ENCODE measurements around the gene C1orf159.
"Not testable (repeated sequence)": the region's sequence is repeated elsewhere in the genome, so short reads cannot be mapped to it uniquely, and the experiment has no call there.

Gene C1orf159

GRCh38 chr1:1111516-1112236, 4.2 kb downstream of the C1orf159 start:
- H3K27me3 ChIP-seq (replicated peaks; ENCODE audit: control insufficient read depth, insufficient read depth, low read length) = no peaks in the 10 kb centered on the region
- no peak overlapping the region for H3K9ac ChIP-seq (ENCODE audit: low read length)
- DNase-seq (ENCODE audit: low read depth) = no peak
- no peaks in the 10 kb centered on the region for H3K36me3 ChIP-seq (ENCODE audit: control insufficient read depth, insufficient read depth, low read length, severe bottlenecking)
- peaks cover 3% of the 10 kb centered on the region for H3K4me1 ChIP-seq (ENCODE audit: control insufficient read depth, insufficient read depth, low read length)
- H3K9me3 ChIP-seq (ENCODE audit: control insufficient read depth, low read length) = no peaks in the 10 kb centered on the region
- H3K4me3 ChIP-seq (ENCODE audit: low read length) = no peak overlapping the region

- no peak for DNase-seq (ENCODE audit: low read depth)
- no peaks in the 10 kb centered on the region for H3K36me3 ChIP-seq (ENCODE audit: control insufficient read depth, insufficient read depth, low read length, severe bottlenecking)
- no peak overlapping the region for H3K4me3 ChIP-seq (ENCODE audit: low read length)
- H3K9me3 ChIP-seq (ENCODE audit: control insufficient read depth, low read length) = no peaks in the 10 kb centered on the region
- H3K27me3 ChIP-seq (replicated peaks; ENCODE audit: control insufficient read depth, insufficient read depth, low read length) = no peaks in the 10 kb centered on the region
- no peak overlapping the region for H3K9ac ChIP-seq (ENCODE audit: low read length)
- H3K4me1 ChIP-seq (ENCODE audit: control insufficient read depth, insufficient read depth, low read length) = peaks cover 3% of the 10 kb centered on the region
These were observed 5.3 kb downstream of the C1orf159 start for GRCh38 chr1:1110561-1110971.

- no peak overlapping the region for H3K4me3 ChIP-seq (ENCODE audit: low read length)
- no peaks in the 10 kb centered on the region for H3K36me3 ChIP-seq (ENCODE audit: control insufficient read depth, insufficient read depth, low read length, severe bottlenecking)
- H3K4me1 ChIP-seq (ENCODE audit: control insufficient read depth, insufficient read depth, low read length) = peaks cover under 1% of the 10 kb centered on the region
- no peak overlapping the region for H3K9ac ChIP-seq (ENCODE audit: low read length)
- no peak for DNase-seq (ENCODE audit: low read depth)
- no peaks in the 10 kb centered on the region for H3K27me3 ChIP-seq (replicated peaks; ENCODE audit: control insufficient read depth, insufficient read depth, low read length)
- no peaks in the 10 kb centered on the region for H3K9me3 ChIP-seq (ENCODE audit: control insufficient read depth, low read length)
These were observed 6.1 kb downstream of the C1orf159 start for GRCh38 chr1:1109743-1110142.

- Histone ChIP-seq H3K4me3 (ENCODE audit: low read length) (no peak overlapping the region), H3K9ac (ENCODE audit: low read length) (no peak overlapping the region), H3K4me1 (ENCODE audit: control insufficient read depth, insufficient read depth, low read length) (no peaks in the 10 kb centered on the region), H3K9me3 (ENCODE audit: control insufficient read depth, low read length) (no peaks in the 10 kb centered on the region), H3K36me3 (ENCODE audit: control insufficient read depth, insufficient read depth, low read length, severe bottlenecking) (no peaks in the 10 kb centered on the region), H3K27me3 (replicated peaks; ENCODE audit: control insufficient read depth, insufficient read depth, low read length) (no peaks in the 10 kb centered on the region)
- no peak for DNase-seq (ENCODE audit: low read depth)
These were observed 9.2 kb downstream of the C1orf159 start for GRCh38 chr1:1106510-1107221.

- H3K36me3 ChIP-seq (ENCODE audit: control insufficient read depth, insufficient read depth, low read length, severe bottlenecking); DNase-seq (ENCODE audit: low read depth); H3K4me1 ChIP-seq (ENCODE audit: control insufficient read depth, insufficient read depth, low read length); H3K4me3 ChIP-seq (ENCODE audit: low read length); H3K27me3 ChIP-seq (replicated peaks; ENCODE audit: control insufficient read depth, insufficient read depth, low read length); H3K9ac ChIP-seq (ENCODE audit: low read length); H3K9me3 ChIP-seq (ENCODE audit: control insufficient read depth, low read length): not testable (repeated sequence)
These were observed 11.7 kb downstream of the C1orf159 start for GRCh38 chr1:1104152-1104551.

GRCh38 chr1:1101503-1101902, 14.4 kb downstream of the C1orf159 start:
- Histone ChIP-seq H3K9me3 (ENCODE audit: control insufficient read depth, low read length) (peaks cover 9% of the 10 kb centered on the region), H3K4me3 (ENCODE audit: low read length) (no peak overlapping the region), H3K4me1 (ENCODE audit: control insufficient read depth, insufficient read depth, low read length) (no peaks in the 10 kb centered on the region), H3K27me3 (replicated peaks; ENCODE audit: control insufficient read depth, insufficient read depth, low read length) (no peaks in the 10 kb centered on the region), H3K9ac (ENCODE audit: low read length) (no peak overlapping the region), H3K36me3 (ENCODE audit: control insufficient read depth, insufficient read depth, low read length, severe bottlenecking) (no peaks in the 10 kb centered on the region)
- no peak for DNase-seq (ENCODE audit: low read depth)

GRCh38 chr1:1100296-1100695, 15.6 kb downstream of the C1orf159 start:
- Histone ChIP-seq H3K27me3 (replicated peaks; ENCODE audit: control insufficient read depth, insufficient read depth, low read length) (no peaks in the 10 kb centered on the region), H3K4me1 (ENCODE audit: control insufficient read depth, insufficient read depth, low read length) (no peaks in the 10 kb centered on the region), H3K9me3 (ENCODE audit: control insufficient read depth, low read length) (peaks cover 9% of the 10 kb centered on the region), H3K36me3 (ENCODE audit: control insufficient read depth, insufficient read depth, low read length, severe bottlenecking) (no peaks in the 10 kb centered on the region), H3K9ac (ENCODE audit: low read length) (no peak overlapping the region), H3K4me3 (ENCODE audit: low read length) (no peak overlapping the region)
- no peak for DNase-seq (ENCODE audit: low read depth)

- Histone ChIP-seq H3K36me3 (ENCODE audit: control insufficient read depth, insufficient read depth, low read length, severe bottlenecking) (no peaks in the 10 kb centered on the region), H3K9ac (ENCODE audit: low read length) (no peak overlapping the region), H3K9me3 (ENCODE audit: control insufficient read depth, low read length) (peaks cover 9% of the 10 kb centered on the region), H3K4me1 (ENCODE audit: control insufficient read depth, insufficient read depth, low read length) (no peaks in the 10 kb centered on the region), H3K27me3 (replicated peaks; ENCODE audit: control insufficient read depth, insufficient read depth, low read length) (no peaks in the 10 kb centered on the region), H3K4me3 (ENCODE audit: low read length) (no peak overlapping the region)
- DNase-seq (ENCODE audit: low read depth) = no peak
These were observed 16.2 kb downstream of the C1orf159 start for GRCh38 chr1:1099506-1100183.

- Histone ChIP-seq H3K9ac (ENCODE audit: low read length) (no peak overlapping the region), H3K4me3 (ENCODE audit: low read length) (no peak overlapping the region), H3K9me3 (ENCODE audit: control insufficient read depth, low read length) (peaks cover 9% of the 10 kb centered on the region), H3K4me1 (ENCODE audit: control insufficient read depth, insufficient read depth, low read length) (no peaks in the 10 kb centered on the region), H3K27me3 (replicated peaks; ENCODE audit: control insufficient read depth, insufficient read depth, low read length) (no peaks in the 10 kb centered on the region), H3K36me3 (ENCODE audit: control insufficient read depth, insufficient read depth, low read length, severe bottlenecking) (no peaks in the 10 kb centered on the region)
- DNase-seq (ENCODE audit: low read depth) = no peak
These were observed 17.0 kb downstream of the C1orf159 start for GRCh38 chr1:1098681-1099421.

- not testable (repeated sequence) for H3K9ac ChIP-seq (ENCODE audit: low read length); H3K4me1 ChIP-seq (ENCODE audit: control insufficient read depth, insufficient read depth, low read length); H3K4me3 ChIP-seq (ENCODE audit: low read length); H3K9me3 ChIP-seq (ENCODE audit: control insufficient read depth, low read length); DNase-seq (ENCODE audit: low read depth); H3K27me3 ChIP-seq (replicated peaks; ENCODE audit: control insufficient read depth, insufficient read depth, low read length); H3K36me3 ChIP-seq (ENCODE audit: control insufficient read depth, insufficient read depth, low read length, severe bottlenecking)
These were observed 19.8 kb downstream of the C1orf159 start for GRCh38 chr1:1096136-1096535.

GRCh38 chr1:1094981-1095380, 20.9 kb downstream of the C1orf159 start:
- no peaks in the 10 kb centered on the region for H3K36me3 ChIP-seq (ENCODE audit: control insufficient read depth, insufficient read depth, low read length, severe bottlenecking)
- H3K4me1 ChIP-seq (ENCODE audit: control insufficient read depth, insufficient read depth, low read length) = no peaks in the 10 kb centered on the region
- no peaks in the 10 kb centered on the region for H3K27me3 ChIP-seq (replicated peaks; ENCODE audit: control insufficient read depth, insufficient read depth, low read length)
- peaks cover 3% of the 10 kb centered on the region for H3K9me3 ChIP-seq (ENCODE audit: control insufficient read depth, low read length)
- DNase-seq (ENCODE audit: low read depth) = no peak
- H3K9ac ChIP-seq (ENCODE audit: low read length) = no peak overlapping the region
- H3K4me3 ChIP-seq (ENCODE audit: low read length) = no peak overlapping the region
